BLaER1 treated with 17β-estradiol and CSF1 and Interleukin-3, amounts not matched to agents 10 nM and 100 nM (cell line): ENCODE results near the gene TGM3.

ENCODE experiments used
- H3K27ac ChIP-seq, 11 experiments: shearing (Covaris generic); formaldehyde crosslinking; 2 replicates each; pipeline ENCODE4 v1.8.1; 2022
- H3K27me3 ChIP-seq, 11 experiments: shearing (Covaris generic); formaldehyde crosslinking; 2 replicates each; pipeline ENCODE4 v1.8.1; 2022
- H3K36me3 ChIP-seq, 11 experiments: shearing (Covaris generic); formaldehyde crosslinking; 2 replicates each; pipeline ENCODE4 v1.8.1; 2022
- H3K4me1 ChIP-seq, 10 experiments: shearing (Covaris generic); formaldehyde crosslinking; 2 replicates each; pipeline ENCODE4 v1.8.1; 2022
- H3K4me2 ChIP-seq, 11 experiments: shearing (Covaris generic); formaldehyde crosslinking; 2 replicates each; pipeline ENCODE4 v1.8.1; 2022
- H3K4me3 ChIP-seq, 10 experiments: shearing (Covaris generic); formaldehyde crosslinking; 2 replicates each; pipeline ENCODE4 v1.8.1; 2022
- H3K9ac ChIP-seq, 11 experiments: shearing (Covaris generic); formaldehyde crosslinking; 2 replicates each; pipeline ENCODE4 v1.8.1; 2022
- H3K9me3 ChIP-seq, 11 experiments: shearing (Covaris generic); formaldehyde crosslinking; replicated peaks in 1 of 11; 2 replicates each; pipeline ENCODE4 v1.8.1; 2022
- H4K20me1 ChIP-seq, 11 experiments: shearing (Covaris generic); formaldehyde crosslinking; 2 replicates each; pipeline ENCODE4 v1.8.1; 2022
- Cebpa-rat ChIP-seq, 11 experiments: shearing (Covaris generic); IDR thresholded peaks; 2 replicates each; pipeline ENCODE4 v1.8.1; 2022

The TGM3 gene

GRCh38 chr20:2292416-2293110 is 3.2 kb upstream of the TGM3 start:
- peak in 3 of 11 experiments; percentile 12 to 59 (median 28); a peak in 4 of 22 replicates for TF ChIP-seq Cebpa-rat (IDR thresholded peaks at IDR 0.05)
- H3K36me3 ChIP-seq, result no peaks in the 10 kb centered on the region
- H3K27me3 ChIP-seq, result no peaks in the 10 kb centered on the region
- H4K20me1 ChIP-seq, result no peaks in the 10 kb centered on the region
- H3K27ac ChIP-seq, result peak overlapping the region in 9 of 11 experiments; percentile 16 to 96 (median 59); a peak in 13 of 22 replicates
- no peaks in the 10 kb centered on the region for H3K9me3 ChIP-seq
- H3K4me3 ChIP-seq, result no peak overlapping the region
- peak overlapping the region in 3 of 11 experiments; percentile 12 to 29 (median 14); a peak in 4 of 22 replicates for H3K9ac ChIP-seq
- H3K4me2 ChIP-seq, result peak overlapping the region in 8 of 11 experiments; percentile 6 to 92 (median 79); a peak in 14 of 22 replicates
- peaks cover 28 to 97% (median 80%) of the 10 kb centered on the region in 10 experiments for H3K4me1 ChIP-seq

DNA sequence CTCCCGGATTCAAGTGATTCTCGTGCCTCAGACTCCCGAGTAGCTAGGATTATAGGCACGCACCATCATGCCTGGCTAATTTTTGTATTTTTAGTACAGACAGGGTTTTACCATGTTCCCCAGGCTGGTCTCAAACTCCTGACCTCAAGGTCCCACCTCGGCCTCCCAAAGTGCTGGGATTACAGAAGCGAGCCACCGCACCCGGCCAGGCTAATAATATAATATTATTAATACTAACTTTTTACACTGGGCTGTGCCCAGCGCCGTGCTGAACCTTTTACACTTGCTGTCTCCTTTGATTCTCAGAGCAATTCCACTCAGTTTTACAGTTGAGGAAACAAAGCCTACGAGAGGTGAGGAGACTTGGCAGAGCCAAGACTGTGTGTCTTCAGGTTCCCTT is 2.3 kb upstream of the TGM3 start:
- H3K27me3 ChIP-seq, result no peaks in the 10 kb centered on the region
- no peaks in the 10 kb centered on the region for H4K20me1 ChIP-seq
- peak overlapping the region in 1 of 11 experiments; percentile 14; a peak in 1 of 22 replicates for H3K9ac ChIP-seq
- peak overlapping the region in 9 of 11 experiments; percentile 16 to 96 (median 59); a peak in 13 of 22 replicates for H3K27ac ChIP-seq
- no peak overlapping the region for H3K4me3 ChIP-seq
- H3K9me3 ChIP-seq, result no peaks in the 10 kb centered on the region
- TF ChIP-seq Cebpa-rat (IDR thresholded peaks at IDR 0.05), result no peak
- no peaks in the 10 kb centered on the region for H3K36me3 ChIP-seq
- peaks cover 21 to 97% (median 79%) of the 10 kb centered on the region in 10 experiments for H3K4me1 ChIP-seq
- H3K4me2 ChIP-seq, result peak overlapping the region in 6 of 11 experiments; percentile 78 to 92 (median 84); a peak in 10 of 22 replicates

- TF ChIP-seq Cebpa-rat (IDR thresholded peaks at IDR 0.05), result no peak
- peaks cover 16 to 100% (median 81%) of the 10 kb centered on the region in 10 experiments for H3K4me1 ChIP-seq
- no peaks in the 10 kb centered on the region for H3K9me3 ChIP-seq
- no peak overlapping the region for H3K4me3 ChIP-seq
- H3K36me3 ChIP-seq, result no peaks in the 10 kb centered on the region
- H3K4me2 ChIP-seq, result peak overlapping the region in 5 of 11 experiments; percentile 33 to 92 (median 80); a peak in 10 of 22 replicates
- H3K9ac ChIP-seq, result no peak overlapping the region
- peak overlapping the region in 8 of 11 experiments; percentile 23 to 96 (median 52); a peak in 10 of 22 replicates for H3K27ac ChIP-seq
- no peaks in the 10 kb centered on the region for H4K20me1 ChIP-seq
- no peaks in the 10 kb centered on the region for H3K27me3 ChIP-seq
These were observed 1.8 kb upstream of the TGM3 start for GRCh38 chr20:2293971-2294370.

DNA sequence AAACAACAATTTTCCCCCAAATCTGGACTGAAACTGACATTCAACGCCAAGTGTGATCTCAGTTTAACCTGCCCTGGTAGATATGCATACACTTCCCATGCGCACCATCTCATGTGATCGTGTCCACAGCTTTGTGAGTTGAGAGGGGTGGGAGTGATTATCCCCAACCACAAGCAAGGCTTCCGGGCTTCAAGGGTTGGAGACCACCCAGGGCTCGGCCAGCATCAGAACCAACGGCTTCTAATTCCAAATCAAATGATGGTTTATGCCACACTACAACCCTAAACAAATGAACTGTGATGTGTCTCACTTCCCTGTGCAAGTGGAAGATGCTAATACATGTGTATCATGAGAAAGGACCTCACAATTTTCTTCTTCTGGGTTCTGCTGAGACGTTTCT is 515 bp upstream of the TGM3 start:
- Histone ChIP-seq H3K9me3 (no peaks in the 10 kb centered on the region), H3K27ac (peak overlapping the region in 6 of 11 experiments; percentile 5 to 96 (median 34); a peak in 4 of 22 replicates), H4K20me1 (no peaks in the 10 kb centered on the region), H3K36me3 (no peaks in the 10 kb centered on the region), H3K9ac (no peak overlapping the region), H3K27me3 (no peaks in the 10 kb centered on the region), H3K4me1 (peaks cover 3 to 100% (median 81%) of the 10 kb centered on the region in 10 experiments), H3K4me3 (no peak overlapping the region), H3K4me2 (peak overlapping the region in 4 of 11 experiments; percentile 78 to 90 (median 81); a peak in 8 of 22 replicates)
- no peak for TF ChIP-seq Cebpa-rat (IDR thresholded peaks at IDR 0.05)

GRCh38 chr20:2296524-2297356 is 939 bp downstream of the TGM3 start:
- H3K4me3 ChIP-seq, result no peak overlapping the region
- H3K9me3 ChIP-seq, result no peaks in the 10 kb centered on the region
- H3K4me2 ChIP-seq, result peak overlapping the region in 7 of 11 experiments; percentile 22 to 90 (median 78); a peak in 12 of 22 replicates
- H3K36me3 ChIP-seq, result no peaks in the 10 kb centered on the region
- H3K9ac ChIP-seq, result peak overlapping the region in 2 of 11 experiments; percentile 9; a peak in 3 of 22 replicates
- H4K20me1 ChIP-seq, result no peaks in the 10 kb centered on the region
- no peak for TF ChIP-seq Cebpa-rat (IDR thresholded peaks at IDR 0.05)
- H3K27ac ChIP-seq, result peak overlapping the region in 8 of 11 experiments; percentile 9 to 48 (median 21); a peak in 9 of 22 replicates
- peaks cover 10 to 98% (median 80%) of the 10 kb centered on the region in 10 experiments; a peak in 19 of 20 replicates for H3K4me1 ChIP-seq
- H3K27me3 ChIP-seq, result no peaks in the 10 kb centered on the region

DNA sequence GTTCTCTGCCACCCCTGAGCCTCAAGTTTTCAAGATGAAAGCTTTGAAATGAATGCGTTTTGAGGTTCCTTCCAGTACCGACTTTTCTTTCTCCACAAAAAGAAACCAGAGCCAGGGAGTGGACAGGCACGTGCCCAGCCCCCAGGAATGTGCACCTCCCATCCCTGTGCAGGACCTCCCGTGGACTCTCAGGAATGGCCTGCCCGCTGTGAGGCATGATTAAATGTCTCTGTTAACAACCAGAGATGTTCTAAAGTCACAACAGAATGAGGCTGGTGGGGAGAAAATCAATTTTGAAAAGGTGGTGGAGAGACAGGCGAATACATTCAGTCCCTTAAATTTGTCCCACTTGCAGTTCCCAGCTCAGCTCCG is 1.5 kb downstream of the TGM3 start:
- H3K4me2 ChIP-seq, result peak overlapping the region in 7 of 11 experiments; percentile 22 to 90 (median 78); a peak in 12 of 22 replicates
- no peak for TF ChIP-seq Cebpa-rat (IDR thresholded peaks at IDR 0.05)
- H3K27ac ChIP-seq, result peak overlapping the region in 7 of 11 experiments; percentile 9 to 93 (median 29); a peak in 6 of 22 replicates
- H3K4me1 ChIP-seq, result peaks cover 12 to 98% (median 80%) of the 10 kb centered on the region in 10 experiments; a peak in 19 of 20 replicates
- H3K27me3 ChIP-seq, result no peaks in the 10 kb centered on the region
- H4K20me1 ChIP-seq, result no peaks in the 10 kb centered on the region
- no peak overlapping the region; a peak in 1 of 22 replicates for H3K9ac ChIP-seq
- H3K9me3 ChIP-seq, result no peaks in the 10 kb centered on the region
- H3K4me3 ChIP-seq, result no peak overlapping the region
- H3K36me3 ChIP-seq, result no peaks in the 10 kb centered on the region

DNA sequence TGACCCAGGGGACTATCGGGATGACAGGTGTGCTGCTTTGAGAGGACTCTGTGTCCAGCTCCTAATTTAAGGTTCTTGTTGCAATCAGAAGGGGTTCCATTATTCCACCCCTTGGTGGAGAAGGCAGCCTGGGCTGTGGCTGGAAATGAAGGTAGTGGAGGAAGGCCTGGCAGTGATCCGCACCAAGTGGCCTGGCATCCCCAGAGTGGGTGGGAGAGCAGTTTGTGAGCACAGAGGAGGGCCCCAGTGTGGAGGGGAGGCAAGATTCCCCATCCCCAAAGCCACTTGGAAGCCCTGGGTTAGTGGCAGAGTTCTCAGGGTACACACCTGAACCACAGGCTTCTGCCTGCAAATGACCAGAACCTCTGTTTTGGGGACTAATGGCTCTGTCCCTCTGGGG is 2.3 kb downstream of the TGM3 start:
- H3K4me2 ChIP-seq, result peak overlapping the region in 8 of 11 experiments; percentile 75 to 90 (median 80); a peak in 14 of 22 replicates
- peak overlapping the region in 10 of 11 experiments; percentile 67 to 94 (median 86); a peak in 18 of 22 replicates for H3K27ac ChIP-seq
- peaks cover 12 to 98% (median 80%) of the 10 kb centered on the region in 10 experiments; a peak in 19 of 20 replicates for H3K4me1 ChIP-seq
- H3K36me3 ChIP-seq, result no peaks in the 10 kb centered on the region
- no peaks in the 10 kb centered on the region for H3K9me3 ChIP-seq
- no peaks in the 10 kb centered on the region for H4K20me1 ChIP-seq
- H3K27me3 ChIP-seq, result no peaks in the 10 kb centered on the region
- H3K4me3 ChIP-seq, result no peak overlapping the region
- no peak for TF ChIP-seq Cebpa-rat (IDR thresholded peaks at IDR 0.05)
- H3K9ac ChIP-seq, result peak overlapping the region in 1 of 11 experiments; percentile 3; a peak in 2 of 22 replicates

- Histone ChIP-seq H3K27ac (peak overlapping the region in 10 of 11 experiments; percentile 67 to 94 (median 86); a peak in 20 of 22 replicates), H3K9me3 (no peaks in the 10 kb centered on the region), H3K4me1 (peaks cover 12 to 98% (median 83%) of the 10 kb centered on the region in 10 experiments; a peak in 19 of 20 replicates), H3K4me3 (no peak overlapping the region), H3K27me3 (no peaks in the 10 kb centered on the region), H4K20me1 (no peaks in the 10 kb centered on the region), H3K9ac (peak overlapping the region in 6 of 11 experiments; percentile 1 to 69 (median 55); a peak in 5 of 22 replicates), H3K36me3 (no peaks in the 10 kb centered on the region), H3K4me2 (peak overlapping the region in 10 of 11 experiments; percentile 46 to 90 (median 78); a peak in 19 of 22 replicates)
- no peak for TF ChIP-seq Cebpa-rat (IDR thresholded peaks at IDR 0.05)
These were observed 2.9 kb downstream of the TGM3 start for GRCh38 chr20:2298701-2299100.
